ENCODE results near the gene SCYL1. TPM values are rescaled to one million over a fixed set of nuclear protein-coding genes. Genes with fewer than 3 reads are reported as not detected.

SCYL1 gene
- total RNA-seq, 2 donors from 2014 or later, result 59.2 to 84.1 TPM

DNA sequence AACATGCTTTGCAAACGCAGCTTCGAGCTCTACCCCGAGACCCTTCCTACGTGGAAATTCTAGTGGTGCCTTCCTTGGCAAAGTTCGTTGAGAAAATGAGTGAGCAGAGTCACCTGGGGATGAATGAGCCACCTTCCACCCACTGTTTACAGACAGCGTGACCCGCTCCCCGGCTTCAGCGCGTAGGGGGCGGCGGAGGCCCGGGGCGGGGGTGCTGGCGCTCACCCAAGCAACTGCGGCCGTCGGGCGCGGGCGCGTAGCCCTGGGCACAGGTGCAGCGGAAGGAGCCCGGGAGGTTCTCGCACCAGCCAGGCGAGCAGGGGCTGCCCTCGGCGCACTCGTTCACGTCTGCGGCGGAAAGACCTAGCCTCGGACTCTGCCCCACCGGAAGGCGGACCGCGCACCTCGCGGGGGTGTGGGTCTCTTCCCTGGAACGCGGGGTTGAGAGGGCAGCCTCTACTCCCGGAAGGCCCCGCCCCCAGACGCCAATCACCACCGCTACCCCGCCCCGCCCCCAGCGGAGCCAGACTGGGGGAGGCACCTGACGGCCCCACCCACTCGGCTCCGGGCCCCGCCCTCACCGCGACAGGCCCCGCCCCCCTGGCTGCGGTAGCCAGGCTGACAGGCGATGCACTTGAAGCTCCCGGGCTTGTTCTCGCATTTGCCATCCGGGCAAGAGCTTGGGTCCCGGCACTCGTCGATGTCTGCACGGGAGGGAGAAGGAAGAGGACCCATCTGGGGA is 21.5 kb downstream of the SCYL1 start:
- no peaks in the 10 kb centered on the region for H3K27me3 ChIP-seq
- H3K9me3 ChIP-seq, result no peaks in the 10 kb centered on the region
- no peaks in the 10 kb centered on the region for H3K4me1 ChIP-seq
- peak; percentile 99 for DNase-seq
- no peaks in the 10 kb centered on the region for H3K36me3 ChIP-seq
- intact Hi-C loops (cut with DNase I), result no loop called here
- peak overlapping the region; percentile 80 for H3K27ac ChIP-seq
- TF ChIP-seq, protein P1, sequence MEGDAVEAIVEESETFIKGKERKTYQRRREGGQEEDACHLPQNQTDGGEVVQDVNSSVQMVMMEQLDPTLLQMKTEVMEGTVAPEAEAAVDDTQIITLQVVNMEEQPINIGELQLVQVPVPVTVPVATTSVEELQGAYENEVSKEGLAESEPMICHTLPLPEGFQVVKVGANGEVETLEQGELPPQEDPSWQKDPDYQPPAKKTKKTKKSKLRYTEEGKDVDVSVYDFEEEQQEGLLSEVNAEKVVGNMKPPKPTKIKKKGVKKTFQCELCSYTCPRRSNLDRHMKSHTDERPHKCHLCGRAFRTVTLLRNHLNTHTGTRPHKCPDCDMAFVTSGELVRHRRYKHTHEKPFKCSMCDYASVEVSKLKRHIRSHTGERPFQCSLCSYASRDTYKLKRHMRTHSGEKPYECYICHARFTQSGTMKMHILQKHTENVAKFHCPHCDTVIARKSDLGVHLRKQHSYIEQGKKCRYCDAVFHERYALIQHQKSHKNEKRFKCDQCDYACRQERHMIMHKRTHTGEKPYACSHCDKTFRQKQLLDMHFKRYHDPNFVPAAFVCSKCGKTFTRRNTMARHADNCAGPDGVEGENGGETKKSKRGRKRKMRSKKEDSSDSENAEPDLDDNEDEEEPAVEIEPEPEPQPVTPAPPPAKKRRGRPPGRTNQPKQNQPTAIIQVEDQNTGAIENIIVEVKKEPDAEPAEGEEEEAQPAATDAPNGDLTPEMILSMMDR (IDR thresholded peaks at IDR 0.05), result no peak
- peak overlapping the region; percentile 56 for H3K4me3 ChIP-seq
- peak overlapping the region; percentile 56 to 84 for H3K9ac ChIP-seq (ENCODE audit: low read depth in 2 of 2, low read length in 2 of 2)

GRCh38 chr11:65547446-65548125 is 22.7 kb downstream of the SCYL1 start:
- H3K4me1 ChIP-seq, result peaks cover 7% of the 10 kb centered on the region
- no peak overlapping the region for H3K4me3 ChIP-seq
- DNase-seq, result no peak
- H3K9ac ChIP-seq (ENCODE audit: low read depth in 2 of 2, low read length in 2 of 2), result no peak overlapping the region
- no peaks in the 10 kb centered on the region for H3K27me3 ChIP-seq
- H3K27ac ChIP-seq, result no peak overlapping the region
- H3K9me3 ChIP-seq, result no peaks in the 10 kb centered on the region
- H3K36me3 ChIP-seq, result no peaks in the 10 kb centered on the region
- intact Hi-C loops (cut with DNase I), result no loop called here
- TF ChIP-seq, protein P1 (IDR thresholded peaks at IDR 0.05), result no peak

- H3K27ac ChIP-seq, result no peak overlapping the region
- H3K9ac ChIP-seq (ENCODE audit: low read depth in 2 of 2, low read length in 2 of 2), result no peak overlapping the region
- no peaks in the 10 kb centered on the region for H3K9me3 ChIP-seq
- no peak overlapping the region for H3K4me3 ChIP-seq
- intact Hi-C loops (cut with DNase I), result no loop called here
- peaks cover 7% of the 10 kb centered on the region for H3K4me1 ChIP-seq
- H3K27me3 ChIP-seq, result no peaks in the 10 kb centered on the region
- TF ChIP-seq, protein P1 (IDR thresholded peaks at IDR 0.05), result no peak
- no peaks in the 10 kb centered on the region for H3K36me3 ChIP-seq
- no peak for DNase-seq
These were observed 23.5 kb downstream of the SCYL1 start for GRCh38 chr11:65548395-65548794.

DNA sequence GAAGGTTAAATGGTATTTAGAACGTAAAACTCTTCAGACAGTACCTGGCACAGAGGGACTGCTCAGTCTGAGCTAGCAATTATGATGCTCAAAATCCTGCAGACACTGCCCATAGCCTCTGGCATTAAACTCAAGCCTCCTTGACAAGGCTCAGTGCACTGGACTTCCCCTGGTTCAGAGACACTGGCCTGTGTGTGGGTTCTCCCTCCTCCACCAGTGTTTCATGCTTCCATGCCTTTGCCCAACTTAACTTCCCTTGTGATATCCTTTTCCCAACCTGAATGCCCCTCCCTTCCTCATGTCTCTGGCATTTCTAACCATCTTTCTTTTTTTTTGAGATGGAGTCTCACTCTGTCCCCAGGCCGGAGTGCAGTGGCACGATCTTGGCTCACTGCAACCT is 24.2 kb downstream of the SCYL1 start:
- H3K4me1 ChIP-seq, result peaks cover 7% of the 10 kb centered on the region
- TF ChIP-seq, protein P1 (IDR thresholded peaks at IDR 0.05), result no peak
- H3K9me3 ChIP-seq, result no peaks in the 10 kb centered on the region
- H3K27me3 ChIP-seq, result no peaks in the 10 kb centered on the region
- no peak overlapping the region for H3K27ac ChIP-seq
- H3K4me3 ChIP-seq, result no peak overlapping the region
- intact Hi-C loops (cut with DNase I), result no loop called here
- no peaks in the 10 kb centered on the region for H3K36me3 ChIP-seq
- H3K9ac ChIP-seq (ENCODE audit: low read depth in 2 of 2, low read length in 2 of 2), result no peak overlapping the region
- no peak for DNase-seq

DNA sequence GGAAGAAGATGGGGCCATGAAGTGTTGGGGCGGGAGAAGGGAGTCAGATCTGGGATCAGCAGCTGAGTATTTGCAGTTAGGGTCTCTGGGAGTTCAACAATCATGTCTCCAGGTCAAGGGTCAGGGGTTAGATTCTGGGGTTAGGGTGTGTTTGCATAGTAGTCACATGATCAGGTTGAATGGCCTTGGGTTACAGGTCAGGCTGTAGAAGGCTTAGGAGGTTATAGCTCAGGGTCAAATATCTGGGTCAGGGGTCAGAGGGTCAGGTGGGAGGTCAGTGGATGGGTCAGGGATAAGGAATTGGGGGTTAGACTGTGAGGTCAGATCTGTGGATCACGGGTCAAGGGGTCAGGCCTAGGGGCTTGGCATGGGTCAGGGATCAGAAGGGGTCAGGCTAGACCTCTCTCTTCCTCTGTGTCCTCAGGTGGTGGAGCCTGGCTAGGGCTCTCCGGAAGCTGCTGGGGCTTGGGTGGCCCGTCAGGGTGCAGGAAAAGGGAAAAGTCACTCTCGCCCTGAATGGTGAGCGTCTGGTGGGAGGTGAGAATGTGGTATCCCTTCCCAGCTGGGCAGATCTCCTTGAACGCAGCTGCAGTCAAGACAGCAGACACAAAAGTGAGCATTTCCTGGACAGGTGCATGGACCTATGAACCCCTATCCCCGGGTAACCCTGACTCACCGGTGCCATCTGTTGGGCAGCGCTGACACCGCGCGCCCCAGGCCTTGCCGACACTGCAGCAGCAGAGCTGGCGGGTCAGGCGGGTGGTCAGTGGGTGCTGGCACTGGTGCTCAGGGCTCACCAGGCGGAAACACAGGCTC is 26.9 kb downstream of the SCYL1 start:
- H3K36me3 ChIP-seq, result no peaks in the 10 kb centered on the region
- peak overlapping the region; percentile 86 for H3K27ac ChIP-seq
- H3K4me1 ChIP-seq, result peaks cover 19% of the 10 kb centered on the region
- no peaks in the 10 kb centered on the region for H3K9me3 ChIP-seq
- peak overlapping the region; percentile 38 to 79 for H3K9ac ChIP-seq (ENCODE audit: low read depth in 2 of 2, low read length in 2 of 2)
- TF ChIP-seq, protein P1 (IDR thresholded peaks at IDR 0.05), result peak; percentile 71
- intact Hi-C loops (cut with DNase I), result no loop called here
- H3K4me3 ChIP-seq, result peak overlapping the region; percentile 20
- DNase-seq, result peak; percentile 91
- H3K27me3 ChIP-seq, result no peaks in the 10 kb centered on the region

Data from colonic mucosa (tissue), 4 donors.